IMR-90 (cell line): ENCODE measurements around the gene SLC6A17. TPM values are rescaled to one million over a fixed set of nuclear protein-coding genes. Genes with fewer than 3 reads are reported as not detected.

ENCODE experiments used
- ATAC-seq: fragments of 200-7000 bp; cut with Tn5 transposase; 2 replicates; pipeline ENCODE4 v1.9.1; 2020; ENCODE audit warnings: low read depth, mild to moderate bottlenecking, moderate library complexity
- BruUV-seq: library from RNA; stranded (reverse); fragments of 400-500 nt; replicated peaks from 2 replicates; lab custom pipeline; 2021; lab: Mats Ljungman, UMichigan
- CTCF ChIA-PET: fragments of 300-600 bp; formaldehyde crosslinking; extraction: SDS; loops from one replicate; lab custom pipeline; 2021; ENCODE audit warnings: antibody characterized with exemption; lab: Yijun Ruan, JAX
- POLR2A ChIA-PET: fragments of 300-600 bp; sonication (Branson Sonifier 250); formaldehyde crosslinking; loops from one replicate; lab custom pipeline; 2022; ENCODE audit warnings: antibody characterized with exemption; ENCODE audit not compliant: unreplicated experiment; lab: Charles Lee
- DNase-seq: peaks from one replicate; pipeline ENCODE4 v3.0.0; 2013
- H2AFZ ChIP-seq: replicated peaks from 2 replicates; pipeline ENCODE3; 2013; ENCODE audit warnings: low read length, mild to moderate bottlenecking; ENCODE audit not compliant: poor library complexity
- H2AK5ac ChIP-seq: 2 replicates; pipeline ENCODE4 v1.6.1; 2013; ENCODE audit warnings: low read depth, low read length, inconsistent platforms
- H2AK9ac ChIP-seq: replicated peaks from 2 replicates; pipeline ENCODE3; 2013; ENCODE audit warnings: mild to moderate bottlenecking, low read depth, low read length, moderate library complexity; ENCODE audit not compliant: poor library complexity
- H2BK120ac ChIP-seq: 2 replicates; pipeline ENCODE4 v1.6.1; 2013; ENCODE audit warnings: low read depth, low read length, inconsistent platforms
- H2BK15ac ChIP-seq: 3 replicates; pipeline ENCODE4 v1.6.1; 2013; ENCODE audit warnings: low read depth, low read length, inconsistent platforms
- H2BK20ac ChIP-seq: 2 replicates; pipeline ENCODE4 v1.6.1; 2013; ENCODE audit warnings: low read depth, mild to moderate bottlenecking, inconsistent platforms, low read length, moderate library complexity
- H2BK5ac ChIP-seq: 2 replicates; pipeline ENCODE4 v1.6.1; 2013; ENCODE audit warnings: mild to moderate bottlenecking, low read depth, low read length, inconsistent platforms; ENCODE audit not compliant: poor library complexity, severe bottlenecking
- H3K14ac ChIP-seq: replicated peaks from 2 replicates; pipeline ENCODE4 v1.6.1; 2013; ENCODE audit warnings: low read depth, low read length, inconsistent platforms
- H3K18ac ChIP-seq: 2 replicates; pipeline ENCODE4 v1.6.1; 2013; ENCODE audit warnings: low read depth, low read length, control low read depth
- H3K23ac ChIP-seq: 2 replicates; pipeline ENCODE4 v1.6.1; 2013; ENCODE audit warnings: low read depth, low read length, inconsistent platforms
- H3K27ac ChIP-seq: 2 replicates; pipeline ENCODE4 v1.5.1; 2013; ENCODE audit warnings: mild to moderate bottlenecking, control low read depth, low read length; ENCODE audit not compliant: insufficient read depth
- H3K27me3 ChIP-seq: 2 replicates; pipeline ENCODE4 v1.6.1; 2013; ENCODE audit warnings: low read length; ENCODE audit not compliant: control insufficient read depth, insufficient read depth
- H3K36me3 ChIP-seq: 2 replicates; pipeline ENCODE4 v1.6.1; 2013; ENCODE audit warnings: low read length, mixed read lengths; ENCODE audit not compliant: control insufficient read depth, insufficient read depth
- H3K4ac ChIP-seq: 2 replicates; pipeline ENCODE4 v1.6.1; 2013; ENCODE audit warnings: low read depth, low read length, inconsistent platforms
- H3K4me1 ChIP-seq: 2 replicates; pipeline ENCODE4 v1.6.1; 2013; ENCODE audit warnings: low read length, mixed read lengths; ENCODE audit not compliant: control insufficient read depth, insufficient read depth
- H3K4me2 ChIP-seq: 2 replicates; pipeline ENCODE4 v1.6.1; 2013; ENCODE audit warnings: low read depth, mild to moderate bottlenecking, control low read depth, low read length, moderate library complexity
- H3K4me3 ChIP-seq: 2 replicates; pipeline ENCODE4 v1.5.1; 2013; ENCODE audit warnings: low read depth, mild to moderate bottlenecking, control low read depth, low read length, moderate library complexity; ENCODE audit not compliant: insufficient read depth
- H3K56ac ChIP-seq: 2 replicates; pipeline ENCODE4 v1.6.1; 2013; ENCODE audit warnings: low read length, inconsistent platforms; ENCODE audit not compliant: insufficient read depth; ENCODE audit errors: extremely low read depth
- H3K79me1 ChIP-seq, 2 experiments: 2 replicates each; pipeline ENCODE4 v1.6.1; 2013; ENCODE audit warnings: low read length in 2 of 2, inconsistent platforms in 1 of 2, low read depth in 1 of 2
- H3K9ac ChIP-seq: 2 replicates; pipeline ENCODE4 v1.6.1; 2013; ENCODE audit warnings: low read depth, low read length, control low read depth
- H3K9me1 ChIP-seq: 2 replicates; pipeline ENCODE4 v1.6.1; 2013; ENCODE audit warnings: low read length, inconsistent platforms; ENCODE audit not compliant: insufficient read depth
- H3K9me3 ChIP-seq: 2 replicates; pipeline ENCODE4 v1.6.1; 2013; ENCODE audit warnings: low read length; ENCODE audit not compliant: control insufficient read depth, insufficient read depth
- H4K20me1 ChIP-seq: 2 replicates; pipeline ENCODE4 v1.6.1; 2013; ENCODE audit warnings: low read length, inconsistent platforms; ENCODE audit not compliant: insufficient read depth
- H4K5ac ChIP-seq: 2 replicates; pipeline ENCODE4 v1.6.1; 2013; ENCODE audit warnings: mild to moderate bottlenecking, low read depth, low read length, control low read depth
- H4K8ac ChIP-seq, 2 experiments: 2 replicates each; pipeline ENCODE4 v1.6.1; 2013; ENCODE audit warnings: low read depth in 2 of 2, low read length in 2 of 2, control low read depth in 1 of 2, inconsistent platforms in 1 of 2
- H4K91ac ChIP-seq: 2 replicates; pipeline ENCODE4 v1.6.1; 2013; ENCODE audit warnings: low read depth, low read length, inconsistent platforms; ENCODE audit not compliant: insufficient read depth
- CHD1 ChIP-seq: IDR thresholded peaks from 2 replicates; pipeline ENCODE4 v1.6.1; 2012; ENCODE audit warnings: low read depth, low read length, improper control_type of control experiment
- FOS ChIP-seq: fragments of 150-350 bp; IDR thresholded peaks from 2 replicates; pipeline ENCODE4 v1.6.1; 2016; ENCODE audit warnings: low read depth, low read length
- RAD21 ChIP-seq: IDR thresholded peaks from 2 replicates; pipeline ENCODE4 v1.6.1; 2012; ENCODE audit warnings: low read length, improper control_type of control experiment
- RFX5 ChIP-seq: IDR thresholded peaks from 2 replicates; pipeline ENCODE4 v1.8.0; 2012; ENCODE audit warnings: low read depth, mild to moderate bottlenecking, low read length, moderate library complexity
- WGBS, 2 experiments: methylation state at CpG; one replicate each; pipeline versions ENCODE4 v1.1.5 to v1.1.7; 2013; ENCODE audit warnings: missing lambda C conversion rate in 2 of 2; ENCODE audit not compliant: insufficient read length in 1 of 2; ENCODE audit errors: extremely low coverage in 2 of 2; 5-methylcytosine and 5-hydroxymethylcytosine counted together
- dilution Hi-C: fragments of 300-500 bp; cut with HindIII; formaldehyde crosslinking; loops from one replicate; pipeline ENCODE4 v1.14.3; 2018; ENCODE audit warnings: low sequenced_read_pairs; ENCODE audit not compliant: unreplicated experiment
- in situ Hi-C: fragments of 300-500 bp; cut with MboI; formaldehyde crosslinking; loops from 3 replicates; pipeline ENCODE4 v1.14.3; 2019; ENCODE audit warnings: low sequenced_read_pairs, inconsistent platforms, mixed read lengths
- intact Hi-C: fragments of 100-400 bp; cut with micrococcal nuclease; formaldehyde crosslinking; loops from 2 replicates; pipeline ENCODE4 v1.10.0; 2022
- polyA plus RNA-seq, 3 experiments: library from polyadenylated mRNA; depleted of rRNA; stranded (reverse); fragments of >200 nt; gene quantifications; 2 replicates each; pipeline ENCODE4 v1.2.3, GENCODE V29; 2012; ENCODE audit warnings: low replicate concordance in 1 of 3
- total RNA-seq: library from RNA; depleted of rRNA; stranded (reverse); fragments of >200 nt; gene quantifications from 2 replicates; pipeline ENCODE4 v1.2.3, GENCODE V29; 2012

Gene SLC6A17
- total and polyA plus RNA-seq, 2 of the 4 experiments (the other 2 are of a cell fraction): 0.54 to 0.82 TPM

DNA sequence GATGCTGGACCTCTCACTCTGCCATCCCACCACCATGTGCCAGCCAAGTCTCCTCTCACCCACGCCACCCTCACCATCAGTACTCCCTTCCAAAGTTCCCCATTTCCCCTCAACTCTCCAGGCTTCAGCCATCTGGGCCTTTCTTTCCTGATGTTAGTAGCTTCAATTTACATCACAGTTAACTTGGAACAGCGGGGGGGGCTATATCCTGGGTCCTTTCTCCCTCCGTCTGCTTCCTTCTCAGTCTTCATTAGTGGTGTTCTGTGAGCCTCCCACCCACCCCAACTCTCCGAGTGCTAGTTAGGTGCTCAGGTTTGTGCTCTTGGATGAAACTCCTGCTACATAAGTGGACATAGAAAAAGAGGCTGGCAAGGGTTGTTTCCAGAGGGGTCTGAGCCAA, 91.8 kb downstream of the SLC6A17 start:
- Histone ChIP-seq H3K9ac (no peak overlapping the region), H2BK120ac (no peak overlapping the region), H2AK9ac (no peak overlapping the region), H3K23ac (no peak overlapping the region), H3K4me1 (no peaks in the 10 kb centered on the region; the same call in 1 of the 2 replicates), H3K36me3 (no peaks in the 10 kb centered on the region), H3K4me3 (no peak overlapping the region), H2AK5ac (no peak overlapping the region), H2BK15ac (no peak overlapping the region), H3K79me1 (no peaks in the 10 kb centered on the region), H2BK20ac (no peak overlapping the region), H3K27me3 (peaks cover 53% of the 10 kb centered on the region), H3K14ac (no peak overlapping the region), H4K91ac (no peak overlapping the region), H2AFZ (no peak overlapping the region), H3K4me2 (no peak overlapping the region), H3K9me1 (no peaks in the 10 kb centered on the region), H4K20me1 (no peaks in the 10 kb centered on the region), H3K18ac (no peak overlapping the region), H3K9me3 (no peaks in the 10 kb centered on the region), H3K27ac (no peak overlapping the region), H4K8ac (no peak overlapping the region), H2BK5ac (no peak overlapping the region), H3K4ac (no peak overlapping the region), H3K56ac (no peak overlapping the region), H4K5ac (no peak overlapping the region)
- TF ChIP-seq CHD1: no peak
- no peak for TF ChIP-seq RFX5
- no peak for TF ChIP-seq FOS
- no peak for TF ChIP-seq RAD21
- in situ Hi-C loops: no loop called here
- ChIA-PET CTCF (no interaction called here), POLR2A (no interaction called here)
- BruUV-seq: no TSS peak
- intact Hi-C loops: no loop called here
- dilution Hi-C loops: no loop called here
- ATAC-seq (no peak), DNase-seq (no peak)
- WGBS, 2 experiments: no CpG with 5 or more reads among the region's 4 CpGs
